NCI-H2107 treated with DMSO at 0.1 percent for 48 hours (cell line): ENCODE measurements around the gene GUCY2F.

Experiments used
- DNase-seq: peaks from one replicate; lab custom pipeline; 2025; ENCODE audit not compliant: unreplicated experiment; lab: John Stamatoyannopoulos, UW

Gene GUCY2F

DNA sequence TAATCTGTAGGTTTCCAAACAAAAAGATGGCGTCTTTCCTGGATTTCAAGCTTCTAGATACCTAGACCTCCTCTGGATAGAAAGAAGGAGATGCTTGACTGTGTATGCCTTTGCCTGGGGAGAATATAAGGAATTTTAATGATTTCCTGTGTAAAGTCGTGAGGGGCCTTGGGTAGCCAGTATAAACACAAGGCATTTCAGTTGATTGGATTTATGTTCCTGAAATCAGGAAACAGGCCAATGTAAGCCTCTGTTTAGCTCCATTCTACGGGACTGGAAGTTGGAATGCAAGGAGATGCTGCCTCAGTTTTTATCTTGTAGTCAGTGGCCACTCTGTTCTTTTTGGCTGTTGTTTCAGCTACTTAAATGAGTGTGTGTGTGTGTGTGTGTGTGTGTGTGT, 137.2 kb downstream of the GUCY2F start:
- DNase-seq = no peak

DNA sequence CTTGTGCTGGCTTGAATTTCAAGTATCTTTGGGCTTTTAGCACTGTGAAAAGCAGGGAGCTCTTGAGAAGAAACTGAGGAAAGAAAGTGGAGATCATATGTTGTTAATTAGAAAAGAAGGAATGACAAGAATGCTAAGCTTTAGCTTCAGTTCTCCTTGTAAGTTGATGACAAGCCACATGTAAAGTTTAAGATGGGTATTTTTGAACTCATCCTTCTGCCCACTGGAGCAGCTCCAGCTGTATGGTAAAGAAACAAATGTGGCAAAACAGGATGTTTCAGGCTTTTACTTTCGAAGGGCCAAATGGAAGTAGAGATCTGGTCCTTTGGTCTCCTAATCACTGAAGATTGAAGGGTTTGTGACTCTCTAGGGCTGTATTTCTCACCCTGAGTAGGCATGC, 137.8 kb downstream of the GUCY2F start:
- no peak for DNase-seq

DNA sequence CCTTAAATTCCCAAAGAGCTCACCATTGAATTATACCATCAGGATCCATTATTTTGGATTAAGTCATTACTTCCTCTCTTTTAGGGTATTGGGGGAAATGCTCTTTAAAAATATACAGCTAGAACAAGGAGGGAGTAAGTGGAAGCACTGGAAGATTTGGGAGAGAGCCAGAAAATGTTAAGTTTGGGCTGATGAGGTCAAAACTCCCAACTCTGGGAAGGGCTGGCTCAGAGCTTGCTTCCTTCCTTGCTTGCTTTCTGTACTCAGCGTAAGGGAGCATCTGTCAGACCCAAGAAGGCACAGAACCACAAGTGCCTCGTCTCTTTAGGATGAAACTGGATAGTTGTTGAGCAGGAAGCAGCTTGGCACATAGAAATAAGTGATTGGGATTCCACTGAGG, 138.2 kb downstream of the GUCY2F start:
- DNase-seq = no peak

DNA sequence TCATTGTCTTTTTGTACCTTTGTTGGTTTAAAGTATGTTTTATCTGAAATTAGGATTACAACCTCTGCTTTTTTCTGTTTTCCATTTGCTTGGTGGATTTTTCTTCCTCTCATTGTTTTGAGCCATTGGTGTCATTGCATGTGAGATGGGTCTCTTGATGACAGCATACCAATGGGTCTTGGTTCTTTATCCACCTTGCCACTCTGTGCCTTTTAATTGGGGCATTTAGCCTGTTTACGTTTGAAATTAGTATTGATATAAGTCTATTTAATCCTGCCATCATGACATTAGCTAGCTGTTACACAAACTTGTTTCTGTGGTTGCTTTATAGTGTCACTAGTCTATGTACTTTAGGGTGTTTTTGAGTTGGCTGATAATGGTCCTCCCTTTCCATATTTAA, 145.7 kb downstream of the GUCY2F start:
- DNase-seq = no peak

DNA sequence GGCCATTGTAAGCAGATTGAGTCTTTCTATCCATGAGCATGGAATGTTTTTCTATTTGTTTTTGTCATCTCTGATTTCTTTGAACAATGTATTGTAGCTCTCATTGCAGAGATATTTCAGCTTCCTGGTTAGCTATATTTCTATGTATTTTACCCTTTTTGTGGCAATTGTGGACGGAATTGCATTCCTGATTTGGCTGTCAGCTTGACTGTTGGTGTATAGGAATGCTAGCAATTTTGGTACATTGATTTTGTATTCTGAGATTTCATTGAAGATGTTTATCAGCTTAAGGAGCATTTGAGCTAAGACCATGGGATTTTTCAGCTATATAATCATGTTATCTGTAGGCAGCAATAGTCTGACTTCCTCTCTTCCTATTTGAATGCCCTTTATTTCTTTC, 154.6 kb downstream of the GUCY2F start:
- no peak for DNase-seq
